ENCODE measurements around the gene PI3. TPM values are rescaled to one million over a fixed set of nuclear protein-coding genes. Genes with fewer than 3 reads are reported as not detected.

Gene PI3
- polyA plus RNA-seq, 3 donors from 2014 or later: not detected

DNA sequence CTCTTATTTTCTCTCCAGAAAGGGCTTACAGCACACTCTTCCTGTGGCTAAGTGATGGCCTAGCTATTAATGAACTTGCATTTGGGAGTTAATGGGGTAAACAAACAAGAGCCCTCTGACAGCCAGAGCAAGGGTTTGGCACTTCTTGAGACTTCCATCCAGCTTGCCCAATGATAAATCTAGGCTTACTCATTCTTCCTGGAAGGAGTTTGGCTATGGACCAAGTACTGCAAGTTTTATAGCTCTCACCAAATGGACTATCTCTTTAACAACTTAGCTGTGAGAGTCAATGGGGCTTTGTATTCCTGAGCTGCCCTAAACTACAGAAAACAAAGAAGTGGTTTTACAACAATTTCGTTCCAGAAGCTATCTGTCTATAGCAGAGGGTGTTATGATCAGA, 16.7 kb upstream of the PI3 start:
- H3K27me3 Mint-ChIP-seq (ENCODE audit: low read depth in 3 of 3): peaks cover 5 to 34% (median 9%) of the 10 kb centered on the region in 3 donors
- peaks cover 10 to 26% (median 21%) of the 10 kb centered on the region in 6 donors for H3K9me3 Mint-ChIP-seq
- no peak for DNase-seq
- no peak overlapping the region for H3K4me3 Mint-ChIP-seq
- H3K27ac Mint-ChIP-seq: no peak overlapping the region
- H3K36me3 Mint-ChIP-seq: peaks cover 0 to 5% (median 4%) of the 10 kb centered on the region in 3 donors
- no peaks in the 10 kb centered on the region for H3K4me1 Mint-ChIP-seq

- no peak overlapping the region for H3K27ac Mint-ChIP-seq
- H3K4me3 Mint-ChIP-seq: peak overlapping the region in 1 of 5 donors; percentile 4
- peaks cover 0 to 4% (median 4%) of the 10 kb centered on the region in 3 donors for H3K36me3 Mint-ChIP-seq
- peaks cover 6 to 47% (median 15%) of the 10 kb centered on the region in 3 donors for H3K27me3 Mint-ChIP-seq (ENCODE audit: low read depth in 3 of 3)
- peaks cover 10 to 47% (median 26%) of the 10 kb centered on the region in 6 donors for H3K9me3 Mint-ChIP-seq
- no peaks in the 10 kb centered on the region for H3K4me1 Mint-ChIP-seq
- DNase-seq: no peak
Observed at GRCh38 chr20:45163083-45163803, 11.5 kb upstream of the PI3 start.

DNA sequence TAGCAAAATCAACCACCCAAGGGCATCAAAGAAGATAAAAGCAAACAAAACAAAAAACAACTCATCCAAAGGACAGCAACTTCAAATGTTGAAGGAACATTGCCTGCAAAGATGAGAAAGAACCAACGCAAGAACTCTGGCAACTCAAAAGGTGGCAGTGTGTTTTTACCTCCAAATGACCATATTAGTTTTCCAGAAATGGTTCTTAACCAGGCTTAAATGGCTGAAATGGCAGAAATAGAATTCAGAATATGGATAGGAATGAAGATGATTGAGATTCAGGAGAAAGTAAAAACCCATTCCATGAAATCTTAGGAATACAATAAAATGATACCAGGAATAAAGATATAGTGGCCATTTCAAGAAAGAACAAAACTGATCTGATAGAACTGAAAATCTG, 9.8 kb upstream of the PI3 start:
- no peak for DNase-seq
- Mint-ChIP-seq H3K36me3 (no peaks in the 10 kb centered on the region), H3K27ac (no peak overlapping the region), H3K9me3 (peaks cover 0 to 34% (median 15%) of the 10 kb centered on the region in 6 donors), H3K4me1 (no peaks in the 10 kb centered on the region), H3K27me3 (ENCODE audit: low read depth in 3 of 3) (peaks cover 6 to 42% (median 9%) of the 10 kb centered on the region in 3 donors), H3K4me3 (no peak overlapping the region)

- Mint-ChIP-seq H3K27me3 (ENCODE audit: low read depth in 3 of 3) (peaks cover 0 to 16% (median 2%) of the 10 kb centered on the region in 3 donors), H3K4me1 (no peaks in the 10 kb centered on the region), H3K27ac (no peak overlapping the region), H3K36me3 (no peaks in the 10 kb centered on the region), H3K9me3 (no peaks in the 10 kb centered on the region), H3K4me3 (no peak overlapping the region)
- no peak for DNase-seq
Observed at GRCh38 chr20:45173522-45173921, 1.2 kb upstream of the PI3 start.

GRCh38 chr20:45176526-45177267, 2.0 kb downstream of the PI3 start:
- DNase-seq: no peak
- Mint-ChIP-seq H3K4me1 (no peaks in the 10 kb centered on the region), H3K27me3 (ENCODE audit: low read depth in 3 of 3) (peaks cover 0 to 8% (median 2%) of the 10 kb centered on the region in 3 donors), H3K27ac (no peak overlapping the region), H3K4me3 (no peak overlapping the region), H3K36me3 (no peaks in the 10 kb centered on the region), H3K9me3 (no peaks in the 10 kb centered on the region)

GRCh38 chr20:45179166-45179565, 4.5 kb downstream of the PI3 start:
- DNase-seq: no peak
- Mint-ChIP-seq H3K36me3 (no peaks in the 10 kb centered on the region), H3K27me3 (ENCODE audit: low read depth in 3 of 3) (peaks cover 0 to 5% (median 2%) of the 10 kb centered on the region in 3 donors), H3K9me3 (no peaks in the 10 kb centered on the region), H3K27ac (no peak overlapping the region), H3K4me3 (no peak overlapping the region), H3K4me1 (no peaks in the 10 kb centered on the region)

DNA sequence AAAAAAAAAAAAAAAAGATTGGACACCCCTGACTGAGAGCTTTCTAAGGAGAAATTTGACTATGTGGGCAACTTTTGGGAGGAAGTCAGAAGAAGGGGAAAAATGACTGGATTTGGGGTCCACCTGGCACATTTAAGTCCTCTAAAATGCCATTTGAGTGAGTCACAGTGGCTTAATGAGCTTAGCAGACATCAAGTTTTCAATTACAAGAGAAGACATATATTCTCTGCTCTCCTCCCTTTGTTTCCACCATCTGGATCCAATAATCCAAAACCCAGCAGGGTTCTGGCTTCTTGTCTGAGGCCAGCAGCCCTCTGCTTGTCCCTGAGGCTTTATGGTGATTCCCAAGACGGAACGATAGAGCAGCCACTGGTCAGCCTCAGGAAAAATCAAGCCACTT, 6.9 kb downstream of the PI3 start:
- Mint-ChIP-seq H3K4me1 (no peaks in the 10 kb centered on the region), H3K27me3 (ENCODE audit: low read depth in 3 of 3) (peaks cover 0 to 3% (median 0%) of the 10 kb centered on the region in 3 donors), H3K9me3 (no peaks in the 10 kb centered on the region), H3K36me3 (no peaks in the 10 kb centered on the region), H3K27ac (no peak overlapping the region), H3K4me3 (no peak overlapping the region)
- no peak for DNase-seq

GRCh38 chr20:45183084-45183483, 8.4 kb downstream of the PI3 start:
- Mint-ChIP-seq H3K4me3 (no peak overlapping the region), H3K27ac (no peak overlapping the region), H3K36me3 (no peaks in the 10 kb centered on the region), H3K9me3 (no peaks in the 10 kb centered on the region), H3K4me1 (no peaks in the 10 kb centered on the region), H3K27me3 (ENCODE audit: low read depth in 3 of 3) (peaks cover 0 to 7% (median 2%) of the 10 kb centered on the region in 3 donors)
- DNase-seq: no peak

DNA sequence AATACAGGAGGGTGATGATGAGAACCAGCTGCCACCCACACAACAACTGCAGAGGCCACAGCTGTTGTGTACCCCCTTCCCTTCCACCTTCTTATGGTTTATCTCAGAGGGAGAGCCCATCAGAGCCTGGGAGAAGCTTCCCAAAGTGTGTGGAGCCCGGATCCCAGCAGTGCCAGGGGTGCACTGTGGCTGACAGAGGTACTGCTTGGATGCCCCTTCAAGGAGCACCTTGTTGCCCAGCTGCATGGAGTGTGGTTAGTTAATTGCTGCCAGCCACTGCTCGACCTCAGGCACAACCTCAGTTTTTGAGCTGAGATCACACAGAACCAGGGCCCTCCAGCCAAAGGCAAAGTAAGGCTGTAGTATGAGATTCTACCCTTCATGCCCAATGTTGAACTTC, 13.0 kb downstream of the PI3 start:
- no peaks in the 10 kb centered on the region for H3K4me1 Mint-ChIP-seq
- peaks cover 3 to 7% (median 4%) of the 10 kb centered on the region in 3 donors for H3K27me3 Mint-ChIP-seq (ENCODE audit: low read depth in 3 of 3)
- no peak overlapping the region for H3K27ac Mint-ChIP-seq
- H3K4me3 Mint-ChIP-seq: no peak overlapping the region
- no peaks in the 10 kb centered on the region for H3K9me3 Mint-ChIP-seq
- no peaks in the 10 kb centered on the region for H3K36me3 Mint-ChIP-seq
- no peak for DNase-seq

- Mint-ChIP-seq H3K4me1 (no peaks in the 10 kb centered on the region), H3K27me3 (ENCODE audit: low read depth in 3 of 3) (peaks cover 5 to 7% (median 5%) of the 10 kb centered on the region in 3 donors), H3K27ac (no peak overlapping the region), H3K9me3 (peaks cover 0 to 2% (median 0%) of the 10 kb centered on the region in 6 donors), H3K36me3 (no peaks in the 10 kb centered on the region), H3K4me3 (no peak overlapping the region)
- DNase-seq: no peak
Observed at GRCh38 chr20:45189067-45189609, 14.4 kb downstream of the PI3 start.

DNA sequence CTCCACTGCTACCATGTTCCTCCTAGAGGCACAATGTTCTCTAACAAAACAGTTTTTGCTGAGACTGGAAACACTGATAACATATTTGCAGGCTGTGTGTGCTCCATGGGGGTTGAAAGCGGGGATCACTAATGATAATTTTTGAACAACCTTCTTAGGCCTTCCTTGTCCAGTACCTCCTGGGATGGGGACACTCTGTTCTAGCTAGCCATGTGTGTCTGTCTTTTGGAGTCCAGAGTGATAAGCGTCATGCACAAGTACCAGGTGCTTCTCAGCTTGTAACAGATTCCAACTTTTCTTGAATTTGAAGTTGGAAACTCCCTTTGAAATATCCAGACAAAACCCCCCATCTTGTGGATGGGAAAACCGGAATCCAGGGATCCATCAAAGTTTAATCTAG, 15.2 kb downstream of the PI3 start:
- Mint-ChIP-seq H3K36me3 (no peaks in the 10 kb centered on the region), H3K27ac (no peak overlapping the region), H3K4me1 (no peaks in the 10 kb centered on the region), H3K9me3 (peaks cover 0 to 2% (median 0%) of the 10 kb centered on the region in 6 donors), H3K4me3 (no peak overlapping the region), H3K27me3 (ENCODE audit: low read depth in 3 of 3) (peaks cover 5 to 9% (median 7%) of the 10 kb centered on the region in 3 donors)
- no peak for DNase-seq

GRCh38 chr20:45191926-45192325, 17.2 kb downstream of the PI3 start:
- no peak overlapping the region for H3K27ac Mint-ChIP-seq
- H3K36me3 Mint-ChIP-seq: no peaks in the 10 kb centered on the region
- peaks cover 0 to 2% (median 0%) of the 10 kb centered on the region in 6 donors for H3K9me3 Mint-ChIP-seq
- H3K27me3 Mint-ChIP-seq (ENCODE audit: low read depth in 3 of 3): peaks cover 6 to 8% (median 6%) of the 10 kb centered on the region in 3 donors
- no peaks in the 10 kb centered on the region for H3K4me1 Mint-ChIP-seq
- no peak overlapping the region for H3K4me3 Mint-ChIP-seq
- DNase-seq: no peak

GRCh38 chr20:45193331-45193730, 18.6 kb downstream of the PI3 start:
- DNase-seq: no peak
- Mint-ChIP-seq H3K4me1 (no peaks in the 10 kb centered on the region), H3K27me3 (ENCODE audit: low read depth in 3 of 3) (peaks cover 5 to 12% (median 5%) of the 10 kb centered on the region in 3 donors), H3K9me3 (peaks cover 0 to 2% (median 0%) of the 10 kb centered on the region in 6 donors), H3K4me3 (no peak overlapping the region), H3K27ac (no peak overlapping the region), H3K36me3 (no peaks in the 10 kb centered on the region)

DNA sequence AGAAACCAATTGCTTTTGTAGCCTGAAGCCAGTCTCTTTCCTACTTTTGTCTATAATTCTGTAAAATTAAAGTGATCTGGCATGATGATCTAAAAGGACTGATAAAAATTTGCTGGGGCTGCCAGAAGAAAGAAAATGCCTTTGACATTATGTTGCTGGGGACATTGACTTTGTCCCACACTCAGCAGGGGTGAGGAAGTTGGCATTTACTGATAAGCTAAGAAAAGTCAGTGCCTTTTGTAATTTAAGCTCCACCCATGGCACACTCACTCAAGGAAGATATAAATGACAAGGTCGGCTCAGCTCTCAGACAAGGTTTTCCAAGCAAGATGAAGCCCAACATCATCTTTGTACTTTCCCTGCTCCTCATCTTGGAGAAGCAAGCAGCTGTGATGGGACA, 32.0 kb downstream of the PI3 start, which contains the start of gene SEMG1:
Gene SEMG1 (plus strand): TSS at position 309 of the 400 bp plus-strand sequence. CDS start 21 bp downstream, at position 330.
- Mint-ChIP-seq H3K4me1 (no peaks in the 10 kb centered on the region), H3K9me3 (peaks cover 0 to 8% (median 1%) of the 10 kb centered on the region in 6 donors), H3K27ac (no peak within 1 kb of the TSS), H3K4me3 (no peak within 1 kb of the TSS), H3K27me3 (ENCODE audit: low read depth in 3 of 3) (peaks cover 2 to 22% (median 8%) of the 10 kb centered on the region in 3 donors), H3K36me3 (no peaks in the 10 kb centered on the region)
- no peak for DNase-seq
